Neural crest cell (in vitro differentiated cells): ENCODE data around the gene MC3R. TPM values are rescaled to one million over a fixed set of nuclear protein-coding genes. Genes with fewer than 3 reads are reported as not detected.

Source experiments
- DNase-seq: peaks from one replicate; pipeline ENCODE4 v3.0.0; 2021; ENCODE audit warnings: low read depth, mixed read lengths, low spot score
- H3K27ac Mint-ChIP-seq: one replicate; pipeline ENCODE4 v1.8.0; 2021; ENCODE audit warnings: mild to moderate bottlenecking, mixed read lengths; ENCODE audit not compliant: unreplicated experiment
- H3K27me3 Mint-ChIP-seq: 2 replicates; pipeline ENCODE4 v1.8.0; 2021; ENCODE audit warnings: low read depth, mild to moderate bottlenecking, mixed read lengths
- H3K36me3 Mint-ChIP-seq: 2 replicates; pipeline ENCODE4 v1.8.0; 2021; ENCODE audit warnings: low read depth, mild to moderate bottlenecking, mixed read lengths
- H3K4me1 Mint-ChIP-seq: 2 replicates; pipeline ENCODE4 v1.8.0; 2021; ENCODE audit warnings: mixed read lengths
- H3K4me3 Mint-ChIP-seq: one replicate; pipeline ENCODE4 v1.8.0; 2021; ENCODE audit warnings: mild to moderate bottlenecking, mixed read lengths
- H3K9me3 Mint-ChIP-seq: 2 replicates; pipeline ENCODE4 v1.8.0; 2021; ENCODE audit warnings: mixed read lengths
- CTCF ChIP-seq: fragments of 200-600 bp; sonication (generic); conservative IDR thresholded peaks from 2 replicates; pipeline ENCODE4 v1.5.0; 2021; ENCODE audit warnings: antibody characterized with exemption, mild to moderate bottlenecking
- total RNA-seq: library from RNA; stranded (reverse); gene quantifications from 2 replicates; pipeline ENCODE4 v1.2.1, GENCODE V29; 2021

Gene MC3R
- total RNA-seq, 1 donor from 2014 or later: not detected

DNA sequence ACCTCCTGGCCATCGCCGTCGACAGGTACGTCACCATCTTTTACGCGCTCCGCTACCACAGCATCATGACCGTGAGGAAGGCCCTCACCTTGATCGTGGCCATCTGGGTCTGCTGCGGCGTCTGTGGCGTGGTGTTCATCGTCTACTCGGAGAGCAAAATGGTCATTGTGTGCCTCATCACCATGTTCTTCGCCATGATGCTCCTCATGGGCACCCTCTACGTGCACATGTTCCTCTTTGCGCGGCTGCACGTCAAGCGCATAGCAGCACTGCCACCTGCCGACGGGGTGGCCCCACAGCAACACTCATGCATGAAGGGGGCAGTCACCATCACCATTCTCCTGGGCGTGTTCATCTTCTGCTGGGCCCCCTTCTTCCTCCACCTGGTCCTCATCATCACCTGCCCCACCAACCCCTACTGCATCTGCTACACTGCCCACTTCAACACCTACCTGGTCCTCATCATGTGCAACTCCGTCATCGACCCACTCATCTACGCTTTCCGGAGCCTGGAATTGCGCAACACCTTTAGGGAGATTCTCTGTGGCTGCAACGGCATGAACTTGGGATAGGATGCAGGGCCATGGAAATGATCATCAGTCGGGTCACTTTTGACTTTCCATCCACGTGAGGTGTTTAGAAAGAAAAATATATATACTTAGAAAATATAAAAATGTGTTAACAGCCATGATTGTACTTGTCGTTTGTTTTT lies 868 bp downstream of the MC3R start:
- TF ChIP-seq CTCF: peak; percentile 55
- DNase-seq: peak; percentile 1
- Mint-ChIP-seq H3K4me3 (no peak overlapping the region), H3K4me1 (no peaks in the 10 kb centered on the region), H3K27me3 (peaks cover 24% of the 10 kb centered on the region), H3K27ac (no peak overlapping the region), H3K36me3 (no peaks in the 10 kb centered on the region), H3K9me3 (peaks cover 11% of the 10 kb centered on the region)

DNA sequence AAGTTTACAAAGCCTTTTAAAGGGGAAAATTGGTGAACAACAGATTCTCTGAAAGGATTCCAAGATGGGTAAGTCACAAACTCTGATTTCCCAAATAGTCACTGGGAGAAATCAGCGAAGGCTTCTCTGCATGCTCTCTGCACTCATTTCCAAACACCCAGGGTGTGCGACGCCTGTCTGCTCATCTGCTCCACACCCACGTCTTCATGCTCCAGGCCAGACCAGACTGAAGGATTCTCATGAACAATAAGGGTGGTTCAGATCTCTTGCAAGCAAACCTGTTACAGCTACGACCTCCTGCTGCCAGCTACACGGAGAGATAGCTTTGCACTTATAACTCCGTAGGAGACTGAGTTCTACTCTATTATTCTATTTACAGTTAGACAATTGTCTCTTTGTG lies 1.4 kb downstream of the MC3R start:
- peaks cover 11% of the 10 kb centered on the region for H3K9me3 Mint-ChIP-seq
- H3K4me1 Mint-ChIP-seq: no peaks in the 10 kb centered on the region
- H3K27me3 Mint-ChIP-seq: peaks cover 24% of the 10 kb centered on the region
- H3K27ac Mint-ChIP-seq: no peak overlapping the region
- TF ChIP-seq CTCF: no peak
- no peaks in the 10 kb centered on the region for H3K36me3 Mint-ChIP-seq
- DNase-seq: no peak
- no peak overlapping the region for H3K4me3 Mint-ChIP-seq

DNA sequence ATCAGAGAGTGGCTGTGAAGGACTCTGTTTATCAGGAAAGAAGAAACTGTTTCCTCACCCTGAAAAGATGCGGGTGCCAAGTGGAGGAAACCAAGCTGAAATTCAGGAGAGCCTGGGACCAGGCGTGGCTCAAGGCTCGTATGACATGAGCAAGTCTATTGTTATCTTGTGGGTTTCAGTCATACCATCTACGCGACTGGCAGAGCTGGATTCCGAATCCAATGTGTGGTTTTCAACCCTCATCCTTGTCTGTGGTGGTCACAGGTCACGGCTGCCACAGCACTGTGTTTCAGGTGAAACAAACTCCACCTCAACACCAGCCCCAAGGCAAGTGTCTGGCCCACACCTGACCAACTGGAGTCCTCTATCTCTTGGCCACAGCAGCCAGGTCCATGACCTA lies 9.1 kb downstream of the MC3R start:
- Mint-ChIP-seq H3K36me3 (no peaks in the 10 kb centered on the region), H3K4me1 (no peaks in the 10 kb centered on the region)

GRCh38 chr20:56259948-56260347 lies 11.4 kb downstream of the MC3R start:
- Mint-ChIP-seq H3K27ac (no peak overlapping the region), H3K4me1 (no peaks in the 10 kb centered on the region), H3K36me3 (no peaks in the 10 kb centered on the region), H3K27me3 (peaks cover 9% of the 10 kb centered on the region), H3K9me3 (peaks cover 11% of the 10 kb centered on the region), H3K4me3 (no peak overlapping the region)
- no peak for TF ChIP-seq CTCF
- no peak for DNase-seq

More for the DNA sequence above, 9.1 kb downstream of the MC3R start:
- Mint-ChIP-seq H3K4me3 (no peak overlapping the region), H3K27ac (no peak overlapping the region), H3K27me3 (peaks cover 13% of the 10 kb centered on the region), H3K9me3 (peaks cover 7% of the 10 kb centered on the region)
- TF ChIP-seq CTCF: no peak
- DNase-seq: no peak

- Mint-ChIP-seq H3K4me3 (no peak overlapping the region), H3K27me3 (no peaks in the 10 kb centered on the region), H3K36me3 (peaks cover 2% of the 10 kb centered on the region), H3K4me1 (no peaks in the 10 kb centered on the region), H3K9me3 (peaks cover 12% of the 10 kb centered on the region), H3K27ac (no peak overlapping the region)
- TF ChIP-seq CTCF: no peak
- no peak for DNase-seq
These were observed 20.0 kb downstream of the MC3R start for GRCh38 chr20:56268536-56268935.
